Measurements from ENCODE around the gene KLHDC3. TPM values are rescaled to one million over a fixed set of nuclear protein-coding genes. Genes with fewer than 3 reads are reported as not detected.

KLHDC3 gene
- total and polyA plus RNA-seq, 9 of the 15 experiments (the other 6 are each of a cell fraction or from before 2014, with no cell fraction given), result 4.5 to 171 (median 107) TPM

DNA sequence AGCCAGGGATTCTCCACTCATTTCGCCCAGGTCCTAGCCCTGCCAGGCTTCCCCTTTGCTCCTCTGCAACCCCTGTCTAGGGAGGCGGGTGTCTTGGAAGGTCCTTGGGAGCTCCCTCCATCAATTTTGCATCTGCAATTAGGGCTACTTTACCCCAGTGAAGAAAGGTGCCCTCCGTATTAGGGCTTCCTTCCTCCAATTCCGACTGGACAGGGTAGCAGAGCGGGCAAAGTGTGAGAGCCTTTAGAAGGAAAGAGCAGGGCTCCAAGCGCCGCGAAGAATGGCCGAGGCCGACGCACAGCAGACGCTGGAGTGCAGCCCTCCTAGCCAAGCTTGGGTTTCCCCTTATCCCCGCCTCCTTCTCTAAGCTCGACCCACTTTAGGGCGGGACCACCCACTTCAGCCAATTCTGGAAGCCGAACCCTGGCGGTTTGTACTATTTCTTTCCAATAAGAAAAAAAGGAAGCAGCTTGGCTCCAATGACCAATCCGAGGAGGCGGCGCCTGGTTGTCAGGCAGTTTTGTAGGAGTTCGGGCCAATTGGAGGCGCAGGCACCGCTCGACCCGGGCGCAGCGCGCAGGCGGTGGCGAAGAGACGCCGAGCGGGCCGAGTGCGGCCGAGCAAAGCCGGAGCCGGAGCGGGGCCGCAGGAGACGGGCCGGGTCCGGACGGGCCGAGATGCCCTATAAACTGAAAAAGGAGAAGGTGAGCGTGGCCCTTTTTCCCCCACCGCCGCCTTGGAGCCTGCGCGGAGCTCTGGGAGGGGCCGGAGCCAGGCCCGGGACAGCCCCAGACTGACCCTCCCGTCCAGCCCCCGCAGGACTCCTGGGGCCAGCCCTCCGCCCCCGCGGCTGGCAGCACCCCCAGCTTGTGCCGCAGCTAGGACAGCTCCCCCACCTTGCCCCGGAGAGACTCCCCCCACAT is 29.8 kb upstream of the KLHDC3 start, which contains the start of gene PPP2R5D (continued):
- TF ChIP-seq, protein P1, sequence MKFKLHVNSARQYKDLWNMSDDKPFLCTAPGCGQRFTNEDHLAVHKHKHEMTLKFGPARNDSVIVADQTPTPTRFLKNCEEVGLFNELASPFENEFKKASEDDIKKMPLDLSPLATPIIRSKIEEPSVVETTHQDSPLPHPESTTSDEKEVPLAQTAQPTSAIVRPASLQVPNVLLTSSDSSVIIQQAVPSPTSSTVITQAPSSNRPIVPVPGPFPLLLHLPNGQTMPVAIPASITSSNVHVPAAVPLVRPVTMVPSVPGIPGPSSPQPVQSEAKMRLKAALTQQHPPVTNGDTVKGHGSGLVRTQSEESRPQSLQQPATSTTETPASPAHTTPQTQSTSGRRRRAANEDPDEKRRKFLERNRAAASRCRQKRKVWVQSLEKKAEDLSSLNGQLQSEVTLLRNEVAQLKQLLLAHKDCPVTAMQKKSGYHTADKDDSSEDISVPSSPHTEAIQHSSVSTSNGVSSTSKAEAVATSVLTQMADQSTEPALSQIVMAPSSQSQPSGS (CRISPR knock-in tag; IDR thresholded peaks at IDR 0.05), result no peak
- TF ChIP-seq TAF1 (IDR thresholded peaks at IDR 0.05; ENCODE audit: control insufficient read depth, extremely low read depth, insufficient read depth, low read length, severe bottlenecking), result peak; percentile 50
- TF ChIP-seq FOXO4 (CRISPR knock-in tag; IDR thresholded peaks at IDR 0.05), result no peak
- TF ChIP-seq USF2 (CRISPR knock-in tag; IDR thresholded peaks at IDR 0.05), result no peak
- no peak for TF ChIP-seq MEF2A (IDR thresholded peaks at IDR 0.05; ENCODE audit: control insufficient read depth, low read depth, low read length)
- no peak for TF ChIP-seq MCM7 (IDR thresholded peaks at IDR 0.05)
- no peak for TF ChIP-seq SREBF2 (CRISPR knock-in tag; IDR thresholded peaks at IDR 0.05)
- TF ChIP-seq, protein P2, sequence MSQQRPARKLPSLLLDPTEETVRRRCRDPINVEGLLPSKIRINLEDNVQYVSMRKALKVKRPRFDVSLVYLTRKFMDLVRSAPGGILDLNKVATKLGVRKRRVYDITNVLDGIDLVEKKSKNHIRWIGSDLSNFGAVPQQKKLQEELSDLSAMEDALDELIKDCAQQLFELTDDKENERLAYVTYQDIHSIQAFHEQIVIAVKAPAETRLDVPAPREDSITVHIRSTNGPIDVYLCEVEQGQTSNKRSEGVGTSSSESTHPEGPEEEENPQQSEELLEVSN (IDR thresholded peaks at IDR 0.05; ENCODE audit: borderline replicate concordance in 1 of 2, extremely low read depth in 1 of 2, insufficient read depth in 1 of 2, insufficient read length in 1 of 2, low read depth in 1 of 2, low read length in 1 of 2, poor library complexity in 1 of 2, severe bottlenecking in 1 of 2), result peak in 1 of 2 experiments; percentile 7
- no peak for TF ChIP-seq ZNF274 (IDR thresholded peaks at IDR 0.05; ENCODE audit: borderline replicate concordance, low read depth, low read length)
- no peak for TF ChIP-seq CBFA2T3 (IDR thresholded peaks at IDR 0.05)
- TF ChIP-seq PHB (CRISPR knock-in tag; IDR thresholded peaks at IDR 0.05), result no peak
- TF ChIP-seq POLR2H (tag; IDR thresholded peaks at IDR 0.05; ENCODE audit: low read depth), result peak; percentile 79
- TF ChIP-seq ZNF232 (CRISPR knock-in tag; IDR thresholded peaks at IDR 0.05), result no peak
- TF ChIP-seq NFRKB (IDR thresholded peaks at IDR 0.05; ENCODE audit: low read depth), result peak; percentile 46; the same call in 1 of the 2 replicates
- TF ChIP-seq, protein P3, sequence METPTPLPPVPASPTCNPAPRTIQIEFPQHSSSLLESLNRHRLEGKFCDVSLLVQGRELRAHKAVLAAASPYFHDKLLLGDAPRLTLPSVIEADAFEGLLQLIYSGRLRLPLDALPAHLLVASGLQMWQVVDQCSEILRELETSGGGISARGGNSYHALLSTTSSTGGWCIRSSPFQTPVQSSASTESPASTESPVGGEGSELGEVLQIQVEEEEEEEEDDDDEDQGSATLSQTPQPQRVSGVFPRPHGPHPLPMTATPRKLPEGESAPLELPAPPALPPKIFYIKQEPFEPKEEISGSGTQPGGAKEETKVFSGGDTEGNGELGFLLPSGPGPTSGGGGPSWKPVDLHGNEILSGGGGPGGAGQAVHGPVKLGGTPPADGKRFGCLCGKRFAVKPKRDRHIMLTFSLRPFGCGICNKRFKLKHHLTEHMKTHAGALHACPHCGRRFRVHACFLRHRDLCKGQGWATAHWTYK (CRISPR knock-in tag; IDR thresholded peaks at IDR 0.05), result no peak
- peak; percentile 90 for TF ChIP-seq POLR2A (conservative IDR thresholded peaks at IDR 0.05)
- TF ChIP-seq MLX (CRISPR knock-in tag; conservative IDR thresholded peaks at IDR 0.05), result 0 out of 4 replicates have a peak, but pooled peaks of 1 of the 2 experiments have one; percentile 31
- no peak for TF ChIP-seq RUNX1 (IDR thresholded peaks at IDR 0.05; ENCODE audit: low read depth)
- peak; percentile 51 for TF ChIP-seq SMAD1 (IDR thresholded peaks at IDR 0.05; ENCODE audit: low read depth, low read length, partially characterized antibody)
- 0 out of 2 replicates have a peak, but pooled peaks have one; percentile 13 for TF ChIP-seq SOX6 (IDR thresholded peaks at IDR 0.05)
